CD4-positive, alpha-beta T cell treated with Interleukin-15 for 4 hours (primary cell): Measurements from ENCODE around the gene GAS6.
"Not testable (repeated sequence)": the region's sequence is repeated elsewhere in the genome, so short reads cannot be mapped to it uniquely, and the experiment has no call there.

ENCODE experiments used
- DNase-seq: peaks from one replicate; pipeline ENCODE4 v3.0.0-alpha.2; 2020; ENCODE audit warnings: low spot score

GAS6 gene

DNA sequence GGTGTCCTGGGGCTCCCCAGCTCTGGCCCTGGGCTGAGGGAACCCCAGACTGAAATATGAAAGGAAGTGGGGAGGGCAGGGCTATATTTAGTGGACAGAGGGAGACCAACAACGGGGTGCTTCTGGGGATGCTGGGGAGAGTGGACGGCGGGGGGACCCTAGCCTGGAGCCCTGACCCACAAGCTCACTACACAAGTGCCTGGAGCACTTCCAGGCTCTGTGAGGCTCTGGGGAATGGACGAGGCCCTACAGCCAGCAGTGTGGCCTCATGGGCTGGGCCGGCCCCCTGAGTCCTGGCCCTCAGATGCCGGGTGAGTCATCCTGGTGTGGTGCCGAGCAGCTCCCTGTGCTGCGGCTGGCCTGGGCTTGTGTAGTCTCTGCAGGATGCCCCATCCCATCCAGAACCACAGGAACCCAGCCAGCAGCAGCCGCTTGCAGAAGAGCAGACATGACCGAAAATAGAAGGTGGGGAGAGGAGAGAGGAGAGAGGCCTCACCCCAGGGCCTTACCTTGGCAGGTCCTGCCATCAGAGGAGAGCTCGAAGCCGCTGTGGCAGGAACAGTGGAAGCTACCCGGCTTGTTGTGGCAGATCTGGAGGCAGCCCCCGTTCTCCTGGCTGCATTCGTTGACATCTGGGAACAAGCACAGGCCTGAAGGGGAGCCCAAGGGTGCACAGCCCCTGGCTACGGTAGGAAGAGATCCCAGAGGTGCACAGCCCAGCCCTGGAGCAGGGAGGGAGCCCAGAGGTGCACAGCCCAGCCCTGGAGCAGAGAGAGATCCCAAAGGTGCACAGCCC lies 26.1 kb downstream of the GAS6 start:
- DNase-seq = no peak

- DNase-seq = no peak
These were observed 26.9 kb downstream of the GAS6 start for GRCh38 chr13:113836768-113837559.

GRCh38 chr13:113835461-113836270 lies 28.2 kb downstream of the GAS6 start:
- DNase-seq = no peak

DNA sequence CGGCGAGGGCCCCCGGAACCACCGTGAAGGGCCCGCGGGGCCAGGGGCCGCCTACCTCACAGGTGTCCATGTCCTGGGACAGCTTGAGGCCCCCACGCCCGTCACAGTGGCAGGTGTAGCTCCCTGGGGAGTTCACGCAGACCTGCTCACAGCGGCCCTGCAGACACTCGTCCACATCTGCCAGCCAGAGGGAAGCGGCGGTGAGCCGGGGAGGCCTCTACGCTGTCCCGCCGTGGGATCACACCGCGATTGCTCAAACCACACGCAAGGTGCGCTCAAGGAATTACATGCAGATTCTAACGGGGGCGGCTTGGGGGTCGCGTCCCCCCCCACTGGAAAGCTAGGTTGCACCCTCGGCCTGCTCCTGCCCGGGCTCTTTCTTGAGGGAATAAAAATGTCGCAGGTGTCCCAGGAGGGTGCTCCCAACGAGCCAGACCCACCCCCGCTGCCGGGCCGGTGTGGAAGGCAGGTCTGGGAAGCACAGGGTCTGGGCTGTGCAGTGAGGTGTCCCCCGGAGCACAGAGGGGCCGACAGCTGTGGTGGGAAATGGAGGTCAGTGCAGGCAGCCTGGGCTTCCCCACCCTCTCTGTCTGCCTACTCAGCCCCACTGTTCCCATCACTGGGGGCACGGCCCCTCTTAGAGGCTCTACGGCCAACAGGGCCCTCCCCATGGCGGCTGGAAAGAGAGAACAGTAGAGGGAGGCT lies 29.2 kb downstream of the GAS6 start:
- DNase-seq = no peak

GRCh38 chr13:113834006-113834405 lies 29.9 kb downstream of the GAS6 start:
- not testable (repeated sequence) for DNase-seq

DNA sequence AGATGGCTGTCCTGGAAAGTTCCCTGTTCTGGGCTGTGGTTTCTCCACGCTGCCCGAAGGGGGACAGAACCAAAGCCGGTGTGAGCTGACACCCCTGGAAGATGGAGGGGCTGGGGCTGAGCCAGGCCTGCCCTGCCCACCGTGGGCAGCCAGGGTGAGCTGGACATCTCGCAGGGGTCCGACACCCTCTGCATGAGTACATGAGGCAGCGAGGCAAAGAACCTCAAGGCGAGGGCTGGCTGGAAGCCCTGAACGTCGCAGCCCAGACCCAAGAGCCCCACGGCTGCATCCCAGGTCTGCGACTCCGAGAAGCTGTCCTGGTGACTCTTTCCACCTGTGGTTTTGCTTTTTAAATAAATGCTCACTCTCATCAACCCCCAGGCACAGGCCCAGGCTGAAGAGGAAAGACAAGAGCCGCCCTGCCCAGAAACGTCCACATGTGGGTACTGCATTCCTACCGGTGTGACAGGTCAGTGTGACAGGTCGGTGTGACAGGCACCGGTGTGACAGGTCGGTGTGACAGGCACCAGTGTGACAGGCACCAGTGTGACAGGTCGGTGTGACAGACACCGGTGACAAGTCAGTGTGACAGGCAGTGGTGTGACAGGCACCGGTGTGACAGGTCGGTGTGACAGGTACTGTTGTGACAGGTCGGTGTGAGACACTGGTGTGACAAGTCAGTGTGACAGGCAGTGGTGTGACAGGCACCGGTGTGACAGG lies 30.6 kb downstream of the GAS6 start:
- no peak for DNase-seq

GRCh38 chr13:113832631-113833030 lies 31.2 kb downstream of the GAS6 start:
- DNase-seq = no peak

DNA sequence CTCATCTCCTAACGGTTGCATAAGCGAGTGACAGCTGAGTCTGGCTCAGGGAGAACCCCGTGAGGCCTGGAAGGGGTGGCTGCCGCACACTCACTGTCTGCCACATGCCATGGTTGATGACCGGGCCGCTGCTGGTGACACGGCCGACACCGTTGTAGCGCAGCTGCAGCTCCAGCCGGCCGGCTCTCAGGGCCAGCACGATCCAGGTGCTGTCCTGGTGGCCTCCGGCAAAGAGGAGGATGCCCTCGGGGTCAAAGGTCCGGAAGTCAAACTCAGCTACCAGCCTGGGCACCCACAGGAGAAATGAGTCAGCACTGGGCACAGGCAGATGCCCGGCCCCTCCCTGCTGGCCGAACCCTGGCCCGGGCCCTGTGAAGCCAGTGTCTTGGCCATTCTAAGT lies 31.7 kb downstream of the GAS6 start:
- no peak for DNase-seq

- DNase-seq = no peak
These were observed 32.8 kb downstream of the GAS6 start for GRCh38 chr13:113831061-113831460.

DNA sequence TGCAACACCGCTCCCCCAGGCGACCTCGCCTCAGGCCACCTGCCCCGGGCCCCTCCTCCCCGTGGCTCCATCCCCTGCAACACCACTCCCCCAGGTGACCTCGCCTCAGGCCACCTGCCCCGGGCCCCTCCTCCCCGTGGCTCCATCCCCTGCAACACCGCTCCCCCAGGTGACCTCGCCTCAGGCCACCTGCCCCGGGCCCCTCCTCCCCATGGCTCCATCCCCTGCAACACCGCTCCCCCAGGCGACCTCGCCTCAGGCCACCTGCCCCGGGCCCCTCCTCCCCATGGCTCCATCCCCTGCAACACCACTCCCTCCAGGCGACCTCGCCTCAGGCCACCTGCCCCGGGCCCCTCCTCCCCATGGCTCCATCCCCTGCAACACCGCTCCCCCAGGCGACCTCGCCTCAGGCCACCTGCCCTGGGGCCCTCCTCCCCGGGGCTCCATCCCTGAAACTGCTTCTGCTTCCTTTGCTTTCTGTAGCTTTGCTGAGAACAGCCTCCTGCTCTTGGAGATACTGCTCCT lies 33.4 kb downstream of the GAS6 start:
- not testable (repeated sequence) for DNase-seq

DNA sequence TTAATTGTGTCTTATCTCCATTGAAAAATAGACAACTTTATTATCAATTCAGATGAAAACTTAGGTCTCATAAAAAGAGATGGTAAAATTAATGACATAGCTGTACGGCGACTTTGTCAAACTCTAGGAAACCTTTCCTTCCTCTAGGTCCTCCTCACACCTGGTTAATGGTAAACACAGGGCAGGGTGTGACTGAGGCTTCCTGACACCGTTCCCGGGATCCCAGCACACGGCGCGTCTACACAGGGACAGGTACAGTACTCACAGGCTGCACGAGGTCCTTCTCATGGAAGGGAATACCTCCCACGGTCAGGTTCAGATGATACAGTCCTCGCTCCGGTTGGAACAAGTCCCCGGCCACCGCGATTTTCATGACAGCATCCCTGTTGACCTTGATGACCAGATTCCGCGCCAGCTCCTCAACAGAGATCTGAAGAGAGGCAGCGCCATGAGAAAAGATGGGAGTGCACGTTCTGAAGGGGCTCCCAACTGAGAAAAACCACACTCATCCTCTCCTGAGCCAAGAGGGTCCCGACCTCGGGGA lies 35.5 kb downstream of the GAS6 start:
- no peak for DNase-seq

- DNase-seq = no peak
These were observed 36.9 kb downstream of the GAS6 start for GRCh38 chr13:113827021-113827420.

- DNase-seq = not testable (repeated sequence)
These were observed 37.4 kb downstream of the GAS6 start for GRCh38 chr13:113826446-113826845.

GRCh38 chr13:113825841-113826240 lies 38.0 kb downstream of the GAS6 start:
- DNase-seq = no peak

DNA sequence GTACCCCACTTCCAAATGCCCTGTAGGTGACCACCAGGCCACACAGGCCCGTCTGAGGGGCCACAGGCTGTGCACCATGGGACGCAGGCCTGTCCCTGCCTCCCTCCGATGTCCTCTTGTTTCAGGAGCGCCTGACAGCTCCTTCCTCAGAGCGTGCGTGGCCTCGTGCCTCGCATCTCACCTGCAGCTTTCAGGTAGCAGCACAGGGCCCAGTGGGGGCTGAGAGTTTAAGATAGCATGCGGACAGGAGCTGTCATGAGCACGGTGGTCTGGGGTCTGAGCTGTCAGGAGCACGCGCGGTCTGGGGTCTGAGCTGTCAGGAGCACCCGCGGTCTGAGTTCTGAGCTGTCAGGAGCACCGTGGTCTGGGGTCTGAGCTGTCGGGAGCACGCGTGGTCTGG lies 40.1 kb downstream of the GAS6 start:
- no peak for DNase-seq

- DNase-seq = no peak
These were observed 40.7 kb downstream of the GAS6 start for GRCh38 chr13:113822956-113823744.

GRCh38 chr13:113822266-113822665 lies 41.6 kb downstream of the GAS6 start:
- no peak for DNase-seq

DNA sequence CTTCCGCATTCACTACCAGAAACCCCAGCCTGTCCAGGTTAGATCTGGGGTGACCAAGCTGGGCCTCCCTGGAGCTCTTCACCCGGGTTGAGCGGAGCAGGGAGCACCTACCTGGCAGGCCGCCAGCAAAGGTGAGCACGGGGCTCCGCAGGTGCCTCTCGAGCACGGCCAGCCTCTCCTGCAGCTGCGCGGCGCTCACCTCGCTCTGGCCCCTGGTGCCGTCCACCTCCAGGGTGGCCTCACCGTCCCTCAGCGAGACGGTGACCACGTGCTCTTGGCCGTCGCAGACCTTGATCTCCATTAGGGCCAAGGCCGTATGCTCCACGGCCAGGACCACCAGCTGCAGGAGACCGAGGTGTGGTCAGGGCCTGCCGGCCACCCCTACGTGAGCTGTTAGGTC lies 42.0 kb downstream of the GAS6 start:
- DNase-seq = no peak

DNA sequence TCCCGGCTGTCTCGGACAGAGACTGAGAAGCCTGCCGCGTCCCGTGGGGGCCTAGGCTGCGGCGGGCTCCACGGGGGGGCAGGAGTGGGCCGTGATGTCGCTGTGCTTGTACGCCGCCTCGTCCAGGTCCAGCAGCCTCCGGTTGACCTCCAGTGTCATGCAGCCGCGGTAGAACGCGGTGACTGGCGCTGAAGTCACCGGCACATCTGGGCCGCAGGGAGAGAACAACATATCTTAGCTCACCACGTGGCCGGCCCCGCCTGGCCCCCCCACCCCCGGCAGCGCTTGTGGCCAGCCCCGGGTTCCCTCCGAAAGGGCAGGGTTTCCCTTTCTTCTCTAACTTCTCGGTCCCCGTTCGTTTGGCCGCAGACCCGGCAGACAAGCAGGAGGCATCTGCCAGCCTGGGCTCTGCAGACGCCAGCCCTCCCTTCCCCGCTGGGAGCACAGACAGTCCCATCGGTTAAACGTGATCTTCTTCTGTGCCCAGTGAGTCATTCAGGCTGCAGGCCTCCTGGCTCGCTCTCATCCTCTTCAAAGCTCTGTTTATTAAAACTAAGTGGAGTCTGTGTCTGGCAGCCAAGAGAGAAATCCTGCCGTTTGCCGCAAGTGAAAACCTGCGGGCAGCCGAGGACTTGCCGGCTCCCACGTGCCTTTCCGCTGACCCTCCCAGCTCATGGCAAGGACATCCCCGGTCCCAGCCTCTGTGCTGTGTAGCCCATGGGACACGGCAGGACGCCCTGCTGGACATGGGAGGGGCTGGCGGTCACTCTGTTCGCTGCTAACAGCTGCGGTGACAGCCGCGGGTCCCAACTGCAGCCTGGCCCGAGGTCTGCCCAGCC lies 42.8 kb downstream of the GAS6 start:
- DNase-seq = no peak
